Vagina (tissue), 2 donors: ENCODE data around the gene KCNN4. TPM values are rescaled to one million over a fixed set of nuclear protein-coding genes. Genes with fewer than 3 reads are reported as not detected.

ENCODE experiments used
- DNase-seq, 2 donors: peaks; one replicate each; pipeline ENCODE4 v3.0.0-alpha.2; 2017; ENCODE audit errors: extremely low spot score in 2 of 2
- H3K27ac ChIP-seq: fragments of 200-600 bp; sonication (generic); one replicate; pipeline ENCODE4 v1.5.1; 2019
- H3K27me3 ChIP-seq: fragments of 200-600 bp; sonication (generic); one replicate; pipeline ENCODE4 v1.5.1; 2019
- H3K36me3 ChIP-seq, 2 donors: fragments of 200-600 bp; sonication (generic); one replicate each; pipeline ENCODE4 v1.5.1; 2017 to 2019
- H3K4me1 ChIP-seq: fragments of 200-600 bp; sonication (generic); one replicate; pipeline ENCODE4 v1.5.1; 2019
- H3K4me3 ChIP-seq, 2 donors: fragments of 200-600 bp; sonication (generic); 1 replicate in 1 of 2; 2 replicates in 1 of 2; pipeline ENCODE4 v1.5.1; 2016 to 2019
- H3K9me3 ChIP-seq: fragments of 200-600 bp; sonication (generic); one replicate; pipeline ENCODE4 v1.5.1; 2019
- CTCF ChIP-seq, 3 experiments: fragments of 450-650 bp in 2 of 3; fragments of 200-600 bp in 1 of 3; sonication (generic) in 1 of 3; IDR thresholded peaks; one replicate each; pipeline ENCODE4 v1.5.1; 2017 to 2019; ENCODE audit warnings: antibody characterized with exemption in 3 of 3, mild to moderate bottlenecking in 2 of 3, moderate library complexity in 2 of 3
- POLR2A ChIP-seq, 2 donors: fragments of 450-650 bp; IDR thresholded peaks; one replicate each; pipeline ENCODE4 v1.6.1; 2017; ENCODE audit warnings: antibody characterized with exemption in 2 of 2, mild to moderate bottlenecking in 2 of 2, moderate library complexity in 2 of 2
- POLR2AphosphoS5 ChIP-seq, 2 donors: sonication (generic); formaldehyde crosslinking; IDR thresholded peaks; one replicate each; pipeline ENCODE4 v1.9.0; 2017; ENCODE audit warnings: antibody characterized with exemption in 2 of 2, mild to moderate bottlenecking in 2 of 2, low read depth in 1 of 2; ENCODE audit not compliant: insufficient read depth in 1 of 2
- intact Hi-C: fragments of 100-400 bp; cut with DNase I; formaldehyde crosslinking; loops from one replicate; pipeline ENCODE4 v1.15.1; 2023
- total RNA-seq: library from RNA; depleted of rRNA; stranded (reverse); fragments of >200 nt; gene quantifications from one replicate; pipeline ENCODE4 v1.2.3, GENCODE V29; 2016

The KCNN4 gene
- total RNA-seq, 1 donor from 2014 or later, result 16.2 TPM

- Histone ChIP-seq H3K4me3 (no peak overlapping the region), H3K27ac (no peak overlapping the region)
- no peak for TF ChIP-seq POLR2A (IDR thresholded peaks at IDR 0.05)
- TF ChIP-seq CTCF (IDR thresholded peaks at IDR 0.05), result no peak
- TF ChIP-seq POLR2AphosphoS5 (IDR thresholded peaks at IDR 0.05; ENCODE audit: insufficient read depth in 1 of 2, low read depth in 1 of 2), result no peak
These were observed 1.5 kb upstream of the KCNN4 start for GRCh38 chr19:43782311-43782660.

GRCh38 chr19:43781630-43782310 lies 997 bp upstream of the KCNN4 start:
- TF ChIP-seq POLR2A (IDR thresholded peaks at IDR 0.05), result no peak
- TF ChIP-seq CTCF (IDR thresholded peaks at IDR 0.05), result no peak
- no peak for TF ChIP-seq POLR2AphosphoS5 (IDR thresholded peaks at IDR 0.05; ENCODE audit: insufficient read depth in 1 of 2, low read depth in 1 of 2)
- Histone ChIP-seq H3K27ac (no peak overlapping the region), H3K36me3 (no peaks in the 10 kb centered on the region), H3K27me3 (no peaks in the 10 kb centered on the region), H3K9me3 (no peaks in the 10 kb centered on the region), H3K4me1 (peaks cover 61% of the 10 kb centered on the region), H3K4me3 (no peak overlapping the region)
- DNase-seq, result no peak
- intact Hi-C loops, result loop anchor here (5.0 kb wide), 1 partner anchor 34 kb away; no protein-coding TSS in a partner anchor

More at GRCh38 chr19:43782311-43782660, 1.5 kb upstream of the KCNN4 start:
- intact Hi-C loops, result loop anchor here (5.0 kb wide), 1 partner anchor 35 kb away; no protein-coding TSS in a partner anchor
- no peaks in the 10 kb centered on the region for H3K36me3 ChIP-seq
- no peak for DNase-seq
- no peaks in the 10 kb centered on the region for H3K27me3 ChIP-seq
- H3K4me1 ChIP-seq, result peaks cover 61% of the 10 kb centered on the region
- no peaks in the 10 kb centered on the region for H3K9me3 ChIP-seq

GRCh38 chr19:43779820-43780219 lies 953 bp downstream of the KCNN4 start:
- no peak for DNase-seq
- no peak for TF ChIP-seq POLR2A (IDR thresholded peaks at IDR 0.05)
- TF ChIP-seq CTCF (IDR thresholded peaks at IDR 0.05), result peak in 1 of 3 experiments; percentile 8
- H3K9me3 ChIP-seq, result no peaks in the 10 kb centered on the region
- no peaks in the 10 kb centered on the region for H3K36me3 ChIP-seq
- H3K4me1 ChIP-seq, result peaks cover 66% of the 10 kb centered on the region
- H3K27ac ChIP-seq, result peak overlapping the region; percentile 50
- H3K4me3 ChIP-seq, result peak overlapping the region in 1 of 2 donors; percentile 9
- H3K27me3 ChIP-seq, result no peaks in the 10 kb centered on the region
- intact Hi-C loops, result loop anchor here (5.0 kb wide), 1 partner anchor 33 kb away; no protein-coding TSS in a partner anchor

- Histone ChIP-seq H3K27ac (peak overlapping the region; percentile 50), H3K9me3 (no peaks in the 10 kb centered on the region), H3K27me3 (no peaks in the 10 kb centered on the region), H3K4me3 (peak overlapping the region in 1 of 2 donors; percentile 9), H3K36me3 (no peaks in the 10 kb centered on the region), H3K4me1 (peaks cover 66% of the 10 kb centered on the region)
- intact Hi-C loops, result no loop called here
- no peak for DNase-seq
- TF ChIP-seq POLR2AphosphoS5 (IDR thresholded peaks at IDR 0.05; ENCODE audit: insufficient read depth in 1 of 2, low read depth in 1 of 2), result no peak
- TF ChIP-seq CTCF (IDR thresholded peaks at IDR 0.05), result no peak
- TF ChIP-seq POLR2A (IDR thresholded peaks at IDR 0.05), result no peak
These were observed 1.5 kb downstream of the KCNN4 start for GRCh38 chr19:43779147-43779819.

GRCh38 chr19:43778651-43779050 lies 2.1 kb downstream of the KCNN4 start:
- Histone ChIP-seq H3K9me3 (no peaks in the 10 kb centered on the region), H3K4me3 (no peak overlapping the region), H3K27me3 (no peaks in the 10 kb centered on the region), H3K27ac (peak overlapping the region; percentile 50), H3K4me1 (peaks cover 67% of the 10 kb centered on the region), H3K36me3 (no peaks in the 10 kb centered on the region)
- no peak for DNase-seq
- TF ChIP-seq CTCF (IDR thresholded peaks at IDR 0.05), result no peak
- TF ChIP-seq POLR2A (IDR thresholded peaks at IDR 0.05), result no peak
- no peak for TF ChIP-seq POLR2AphosphoS5 (IDR thresholded peaks at IDR 0.05; ENCODE audit: insufficient read depth in 1 of 2, low read depth in 1 of 2)
- intact Hi-C loops, result no loop called here
